Measurements from ENCODE around the gene PNMT.

Gene PNMT

DNA sequence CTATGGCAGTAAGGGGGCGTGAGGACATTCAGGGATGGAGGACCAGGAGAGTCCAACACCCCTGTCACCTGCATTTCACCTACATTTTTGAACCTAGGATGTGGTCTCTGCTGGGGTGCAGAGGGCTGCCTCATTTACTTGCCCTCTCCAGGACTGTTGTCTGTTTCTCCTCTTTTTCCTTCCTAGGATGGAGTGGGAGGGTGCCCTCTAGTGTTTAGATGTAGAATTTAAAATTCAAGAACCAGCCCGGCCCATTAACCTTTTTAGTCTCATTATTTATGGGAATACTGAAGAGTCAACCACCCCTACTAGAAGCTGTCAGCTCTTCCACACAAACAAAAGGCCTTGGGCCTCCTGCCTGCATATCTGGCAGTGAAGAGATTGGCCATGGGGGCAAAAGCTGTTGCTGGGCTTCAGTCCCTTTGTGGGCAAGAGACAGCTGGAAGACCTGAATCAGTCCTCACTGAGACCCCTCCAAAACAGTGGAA, 33.8 kb upstream of the PNMT start:
- DNase-seq: peak; percentile 51

DNA sequence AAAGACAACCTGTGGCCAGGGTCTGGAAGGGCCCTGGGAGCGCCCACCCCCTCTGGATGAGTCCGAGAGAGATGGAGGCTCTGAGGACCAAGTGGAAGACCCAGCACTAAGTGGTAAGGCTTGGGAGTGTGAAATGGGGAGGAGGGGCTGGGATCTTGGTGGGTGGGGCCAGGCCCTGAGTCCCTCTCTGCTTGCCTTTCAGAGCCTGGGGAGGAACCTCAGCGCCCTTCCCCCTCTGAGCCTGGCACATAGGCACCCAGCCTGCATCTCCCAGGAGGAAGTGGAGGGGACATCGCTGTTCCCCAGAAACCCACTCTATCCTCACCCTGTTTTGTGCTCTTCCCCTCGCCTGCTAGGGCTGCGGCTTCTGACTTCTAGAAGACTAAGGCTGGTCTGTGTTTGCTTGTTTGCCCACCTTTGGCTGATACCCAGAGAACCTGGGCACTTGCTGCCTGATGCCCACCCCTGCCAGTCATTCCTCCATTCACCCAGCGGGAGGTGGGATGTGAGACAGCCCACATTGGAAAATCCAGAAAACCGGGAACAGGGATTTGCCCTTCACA, 32.6 kb upstream of the PNMT start:
- DNase-seq: no peak

DNA sequence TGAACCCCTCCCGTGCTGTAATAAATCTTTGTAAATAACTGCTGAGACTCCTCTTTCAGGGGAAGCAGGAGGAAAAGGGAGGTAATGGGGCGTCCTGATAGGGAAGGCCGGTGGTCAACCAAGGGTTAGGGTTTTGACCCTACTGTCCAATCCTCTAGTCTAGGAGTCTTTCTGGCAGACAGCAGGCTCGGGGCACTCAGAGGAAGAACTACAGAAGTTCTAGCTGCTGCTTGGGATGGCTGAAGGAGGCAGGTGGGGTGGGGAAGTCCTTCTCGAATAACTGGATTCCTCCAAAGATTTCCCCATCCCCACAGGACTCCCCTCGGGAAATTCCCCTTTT, 31.7 kb upstream of the PNMT start:
- DNase-seq: no peak

GRCh38 chr17:39636927-39637736, 31.1 kb upstream of the PNMT start, which contains the start of gene STARD3:
Gene STARD3, plus strand, starts transcription at chr17:39637144. Its CDS starts 16,388 bp downstream, at chr17:39653532.
- peak; percentile 89 for DNase-seq

DNA sequence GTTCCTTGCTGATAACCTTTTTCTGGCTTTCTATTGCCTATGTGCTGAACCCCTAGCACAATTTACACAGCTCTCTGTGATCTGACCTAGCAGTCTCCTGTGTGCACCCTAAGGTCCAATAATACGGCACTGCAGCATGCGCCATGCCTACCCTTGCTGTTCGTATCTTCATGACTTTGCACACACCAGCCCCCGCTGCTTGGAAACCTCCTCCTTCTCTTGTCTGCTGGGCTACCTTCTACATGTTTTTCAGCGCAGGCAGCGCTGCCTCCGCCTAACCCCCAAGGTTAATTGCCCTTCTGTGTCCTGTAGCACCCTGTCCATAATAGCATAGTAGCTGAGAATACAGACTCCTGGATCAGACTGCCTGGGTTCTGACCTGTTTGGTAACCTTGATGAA, 29.9 kb upstream of the PNMT start:
- DNase-seq: no peak

- DNase-seq: no peak
Measured at GRCh38 chr17:39639043-39639442, 29.2 kb upstream of the PNMT start.

DNA sequence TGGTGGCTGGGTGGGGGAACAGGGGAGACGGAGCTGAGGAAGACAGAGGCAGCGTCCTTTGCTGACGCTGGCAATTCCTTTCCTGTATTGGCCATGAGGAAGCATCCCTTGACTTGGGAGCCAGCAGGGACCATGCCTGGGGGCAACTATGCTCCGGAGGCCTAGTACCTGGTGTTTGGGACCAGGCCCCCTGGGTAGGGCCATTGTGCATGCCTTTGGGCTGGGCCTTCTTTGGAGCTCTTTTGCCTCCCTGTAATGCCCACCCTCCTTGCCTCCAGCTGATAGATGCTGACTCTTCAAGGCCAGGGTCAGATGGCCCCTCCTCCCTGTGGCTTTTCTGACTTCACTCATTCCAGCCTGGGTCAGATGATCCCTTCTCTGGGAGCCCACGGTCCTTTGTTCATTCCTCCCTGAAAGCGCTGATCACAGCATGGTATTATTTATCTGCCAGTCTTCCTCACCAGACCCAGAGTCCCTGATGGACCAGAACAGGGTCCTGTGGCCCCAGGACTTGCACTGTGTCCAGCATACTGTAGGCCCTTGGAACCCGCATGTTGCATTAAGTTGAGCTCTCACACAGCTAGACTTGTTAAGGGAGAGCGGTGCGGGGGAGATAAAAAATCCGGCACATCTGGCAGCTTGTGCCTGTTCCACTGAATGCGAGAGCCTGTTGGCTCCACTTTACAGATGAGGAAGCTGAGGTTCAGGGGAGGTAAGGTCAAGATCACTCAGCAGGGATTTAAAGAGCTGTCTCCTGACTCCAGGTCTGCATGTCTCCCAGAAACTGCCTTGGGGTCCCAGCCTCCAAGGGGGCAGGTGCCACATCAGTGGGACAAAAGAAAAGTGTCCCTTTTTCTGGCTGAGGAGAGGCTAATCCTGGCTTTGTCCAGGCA, 28.4 kb upstream of the PNMT start:
- DNase-seq: no peak

DNA sequence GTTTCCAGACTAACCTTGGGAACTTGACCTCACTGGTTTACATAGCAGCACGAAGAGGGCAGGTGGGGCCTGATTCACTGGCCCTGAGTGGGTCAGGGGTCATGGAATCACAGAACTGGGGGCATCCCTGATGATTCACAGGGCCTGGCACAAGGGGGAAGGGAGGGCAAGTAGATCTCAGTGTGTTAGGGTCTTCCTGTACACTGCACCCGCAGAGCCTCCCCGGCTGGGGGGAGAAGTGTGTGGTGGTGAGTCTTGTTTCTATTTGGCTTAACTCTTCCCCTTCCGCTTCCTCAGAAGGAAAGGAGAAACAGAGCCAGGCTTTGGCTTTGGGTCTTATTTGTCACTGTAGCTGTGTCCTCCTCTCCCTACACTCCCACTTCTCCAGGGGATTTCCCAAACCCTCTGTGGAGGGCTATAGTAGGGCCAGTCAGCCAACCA, 27.6 kb upstream of the PNMT start:
- DNase-seq: no peak

DNA sequence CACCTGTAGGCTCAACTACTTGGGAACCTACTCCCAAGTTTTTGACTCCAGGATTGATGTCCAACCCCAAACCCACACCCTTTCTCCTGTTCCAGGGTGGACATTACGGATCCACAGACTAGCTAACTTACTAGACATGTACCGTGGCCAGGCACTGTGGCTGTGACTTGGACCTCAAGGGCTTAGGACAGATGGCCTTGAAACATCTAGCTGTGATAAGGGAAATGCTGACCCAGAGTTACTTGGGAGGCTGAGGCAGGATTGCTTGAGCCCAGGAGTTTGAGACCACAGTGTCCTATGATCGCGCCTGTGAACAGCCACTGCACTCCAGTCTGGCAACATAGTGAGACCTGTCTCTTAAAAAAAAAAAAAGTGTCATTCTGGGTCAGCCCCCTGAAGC, 27.2 kb upstream of the PNMT start:
- no peak for DNase-seq

- no peak for DNase-seq
Measured at GRCh38 chr17:39641883-39642282, 26.4 kb upstream of the PNMT start.

DNA sequence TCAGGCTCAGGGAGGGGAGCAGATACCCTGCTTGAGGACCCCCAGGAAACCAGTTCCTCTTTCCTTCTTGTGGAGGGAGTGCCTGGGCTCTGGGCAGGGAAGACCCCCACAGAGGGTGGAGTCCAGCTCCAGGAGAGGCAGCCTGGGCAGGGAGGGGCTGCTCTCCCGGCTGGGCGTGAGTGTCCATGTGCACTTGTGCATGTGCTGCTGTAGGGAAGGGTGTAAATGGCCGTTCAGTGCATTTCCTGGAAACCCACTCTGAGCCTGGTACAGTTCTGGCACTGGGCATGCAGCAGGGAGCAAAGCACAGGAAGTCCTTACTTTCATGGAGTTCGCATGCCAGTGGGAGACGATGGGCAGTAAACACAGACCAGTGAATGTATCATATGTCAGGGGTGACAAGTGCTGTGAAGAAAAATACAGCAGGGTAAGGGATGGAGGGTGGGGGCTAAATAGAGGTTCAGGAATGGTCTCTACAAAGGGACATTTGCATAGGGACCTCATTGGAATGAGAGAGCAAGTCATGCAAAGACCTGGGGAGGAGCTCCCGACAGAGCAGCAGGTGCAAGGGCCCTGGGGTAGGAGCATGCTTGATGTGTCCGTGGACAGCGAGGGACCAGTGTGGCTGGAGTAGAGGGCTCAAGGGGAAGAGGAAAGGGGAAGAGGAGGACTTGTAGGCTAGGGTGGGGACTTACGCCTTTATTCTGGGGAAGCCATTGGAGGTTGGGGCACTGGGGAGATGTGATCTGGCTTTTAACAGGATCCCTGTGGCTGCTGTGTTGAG, 25.8 kb upstream of the PNMT start:
- no peak for DNase-seq

DNA sequence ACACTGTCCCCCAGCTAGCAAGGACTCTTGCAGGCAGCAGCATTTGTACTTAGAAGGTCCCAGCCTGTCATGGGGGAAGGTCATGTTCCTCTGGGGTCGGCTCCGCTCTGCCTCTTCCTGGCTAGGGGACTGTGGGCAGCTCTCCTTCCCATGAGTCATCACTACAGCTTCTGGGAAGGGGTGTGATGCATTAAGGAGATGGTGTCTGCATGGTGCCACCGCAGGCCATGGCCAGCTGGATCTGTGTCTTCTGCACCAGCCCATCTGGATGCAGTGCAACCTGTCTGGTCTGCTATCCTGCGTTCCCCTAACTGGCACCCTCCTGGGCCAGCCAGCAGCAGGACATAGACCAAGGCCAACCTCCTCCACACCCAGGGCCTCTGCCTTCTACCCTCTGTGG, 25.0 kb upstream of the PNMT start:
- no peak for DNase-seq

DNA sequence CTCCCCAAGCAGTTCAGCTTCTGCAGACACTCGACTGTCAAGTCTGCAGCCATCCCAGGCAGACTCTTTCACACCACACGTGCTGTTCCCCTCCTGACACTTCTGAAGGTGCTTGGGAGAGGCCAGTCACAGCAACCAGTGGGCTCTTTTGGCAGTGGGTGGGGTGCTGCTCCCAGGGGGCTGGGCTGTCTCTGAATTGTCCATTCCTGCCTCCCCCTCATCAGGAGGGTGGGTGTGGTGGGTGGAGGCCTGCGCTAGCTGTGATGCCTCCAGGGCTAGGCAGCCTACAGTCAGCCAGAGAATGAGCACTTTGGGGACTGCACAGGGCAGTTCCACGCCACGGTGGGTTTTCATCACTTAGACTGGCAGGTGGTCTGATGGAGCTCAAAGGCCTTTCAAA, 21.0 kb upstream of the PNMT start:
- DNase-seq: no peak

DNA sequence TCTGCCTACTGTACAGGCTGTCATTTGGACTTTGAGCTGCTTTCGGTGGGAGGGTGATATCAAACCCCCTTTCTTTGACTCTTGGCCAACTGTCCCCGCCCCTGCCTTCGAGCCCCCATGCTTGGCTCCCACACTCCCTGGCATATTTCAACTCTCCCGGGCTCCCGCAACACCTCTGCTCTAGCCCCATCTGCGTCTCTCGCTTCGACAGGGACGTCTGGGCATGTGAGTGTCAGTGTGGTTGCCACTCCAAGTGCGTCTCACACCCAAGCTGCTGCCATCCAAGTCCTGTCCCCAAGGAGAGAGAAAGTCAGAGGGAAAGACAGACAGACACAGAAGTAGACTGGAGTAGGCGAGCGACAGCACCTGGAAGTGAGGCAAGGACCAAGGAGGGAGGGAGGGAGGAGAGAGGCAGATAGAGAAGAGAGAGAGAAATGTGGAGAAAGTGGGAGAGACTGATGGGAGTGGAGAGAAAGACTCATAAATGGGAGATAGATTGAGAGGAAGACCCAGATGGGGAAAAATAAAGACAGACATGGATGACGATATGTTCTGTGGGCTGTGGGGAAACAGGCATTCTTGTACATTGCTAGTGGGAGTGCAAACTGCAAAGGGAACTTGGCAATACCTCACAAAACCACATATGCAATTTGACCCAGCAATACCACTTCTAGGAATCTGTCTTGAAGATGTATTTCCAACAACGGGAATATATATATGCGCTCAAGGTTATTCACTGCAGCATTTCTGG, 19.5 kb upstream of the PNMT start:
- DNase-seq: no peak

- no peak for DNase-seq
Measured at GRCh38 chr17:39650121-39650579, 18.1 kb upstream of the PNMT start.

- no peak for DNase-seq
Measured at GRCh38 chr17:39651923-39652586, 16.2 kb upstream of the PNMT start.

DNA sequence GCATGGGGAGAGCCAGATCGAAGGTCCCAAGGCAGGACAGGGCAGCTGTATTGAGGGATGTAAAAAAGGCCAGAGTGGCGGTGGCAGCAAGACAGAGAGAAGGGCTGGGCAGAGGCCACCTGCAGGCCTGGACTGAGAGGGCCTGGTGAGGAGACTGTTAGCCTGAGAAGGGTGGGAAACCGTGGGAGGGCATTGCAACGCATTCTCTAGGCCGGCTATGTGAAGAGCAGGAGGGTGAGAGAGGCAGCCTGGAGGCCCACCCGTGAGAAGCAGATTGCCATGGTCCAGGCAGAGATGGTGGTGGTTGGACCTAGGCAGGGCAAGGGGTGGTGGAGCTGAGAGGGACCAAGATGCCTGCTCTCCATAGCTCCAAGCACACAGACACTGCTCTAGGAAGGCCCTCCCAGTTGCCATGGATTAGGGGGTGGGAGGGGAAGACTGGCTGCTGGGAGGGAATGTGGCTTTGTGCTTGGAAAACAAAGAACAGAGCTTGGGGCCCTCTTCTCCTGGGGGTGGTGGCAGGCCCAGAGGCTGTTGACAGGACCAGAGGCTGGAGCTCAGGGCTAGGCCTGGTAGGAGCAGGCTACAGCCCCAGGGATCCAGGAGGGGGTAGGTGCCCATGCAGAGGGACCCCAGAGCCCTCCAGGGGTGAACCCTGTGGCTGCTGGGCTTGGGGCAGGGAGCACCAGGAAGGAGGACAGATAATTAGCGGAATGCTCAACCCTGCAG, 15.5 kb upstream of the PNMT start:
- no peak for DNase-seq

GRCh38 chr17:39653316-39653661, 15.0 kb upstream of the PNMT start:
- no peak for DNase-seq

GRCh38 chr17:39653662-39654331, 14.5 kb upstream of the PNMT start:
- DNase-seq: no peak

DNA sequence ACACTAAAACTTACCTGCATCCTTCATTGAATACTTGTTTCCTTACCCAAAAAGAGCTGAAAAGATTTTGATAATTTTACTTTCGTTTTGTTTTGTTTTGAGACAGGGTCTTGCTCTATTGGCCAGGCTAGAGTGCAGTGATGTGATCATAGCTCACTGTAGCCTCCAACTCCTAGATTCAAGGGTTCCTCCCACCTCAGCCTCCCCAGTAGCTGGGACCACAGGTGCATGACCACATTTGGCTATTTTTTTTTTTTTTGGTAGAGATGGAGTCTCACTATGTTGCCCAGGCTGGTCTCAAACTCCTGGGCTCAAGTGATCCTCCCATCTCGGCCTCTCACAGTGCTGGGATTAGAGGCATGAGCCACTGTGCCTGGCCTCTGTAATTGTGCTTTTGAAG, 13.1 kb upstream of the PNMT start:
- no peak for DNase-seq
